T-helper 17 cell (primary cell): ENCODE results near the gene KRT14. TPM values are rescaled to one million over a fixed set of nuclear protein-coding genes. Genes with fewer than 3 reads are reported as not detected.
A peak's percentile ranks its signal among the peaks of the same experiment; 100 is the strongest.
"Not testable (repeated sequence)": the region's sequence is repeated elsewhere in the genome, so short reads cannot be mapped to it uniquely, and the experiment has no call there.

Experiments used
- ATAC-seq: fragments of 150-1000 bp; cut with Tn5 transposase; 2 replicates; pipeline ENCODE4 v1.10.0; 2021; ENCODE audit warnings: mild to moderate bottlenecking, moderate library complexity
- DNase-seq, 3 donors: peaks; one replicate each; pipeline versions ENCODE4 v3.0.0 to v3.0.0-alpha.2; 2020 to 2021
- H3K9me3 ChIP-seq: one replicate; pipeline ENCODE4 v1.7.0; 2013; ENCODE audit warnings: low read length, mild to moderate bottlenecking; ENCODE audit not compliant: control insufficient read depth, poor library complexity, severe bottlenecking
- H3K27ac Mint-ChIP-seq: one replicate; pipeline ENCODE4 v1.8.0; 2022; ENCODE audit warnings: mild to moderate bottlenecking, moderate library complexity, mixed read lengths
- H3K27me3 Mint-ChIP-seq: one replicate; pipeline ENCODE4 v1.8.0; 2022; ENCODE audit warnings: mixed read lengths
- H3K36me3 Mint-ChIP-seq: one replicate; pipeline ENCODE4 v1.8.0; 2022; ENCODE audit warnings: low read depth, mixed read lengths
- H3K4me1 Mint-ChIP-seq: one replicate; pipeline ENCODE4 v1.8.0; 2022; ENCODE audit warnings: mild to moderate bottlenecking, mixed read lengths
- H3K4me3 Mint-ChIP-seq: one replicate; pipeline ENCODE4 v1.8.0; 2022; ENCODE audit warnings: mild to moderate bottlenecking, moderate library complexity, mixed read lengths
- total RNA-seq, 4 donors: library from RNA in 2 of 4; stranded (reverse) in 2 of 4; gene quantifications; one replicate each; pipeline ENCODE4 v1.2.3 and lab custom pipeline; 2022 to 2026

The KRT14 gene
- total RNA-seq, 2 donors from 2014 or later, result not detected

- H3K9me3 ChIP-seq, result no peaks in the 10 kb centered on the region
- peaks cover 29% of the 10 kb centered on the region for H3K27me3 Mint-ChIP-seq
- H3K27ac Mint-ChIP-seq, result no peak overlapping the region
- peaks cover 3% of the 10 kb centered on the region for H3K36me3 Mint-ChIP-seq
- no peak overlapping the region for H3K4me3 Mint-ChIP-seq
- DNase-seq (peak in 1 of 3 donors; percentile 3), ATAC-seq (no peak)
- peaks cover 4% of the 10 kb centered on the region for H3K4me1 Mint-ChIP-seq
These were observed 40.8 kb upstream of the KRT14 start for GRCh38 chr17:41627316-41628072.

DNA sequence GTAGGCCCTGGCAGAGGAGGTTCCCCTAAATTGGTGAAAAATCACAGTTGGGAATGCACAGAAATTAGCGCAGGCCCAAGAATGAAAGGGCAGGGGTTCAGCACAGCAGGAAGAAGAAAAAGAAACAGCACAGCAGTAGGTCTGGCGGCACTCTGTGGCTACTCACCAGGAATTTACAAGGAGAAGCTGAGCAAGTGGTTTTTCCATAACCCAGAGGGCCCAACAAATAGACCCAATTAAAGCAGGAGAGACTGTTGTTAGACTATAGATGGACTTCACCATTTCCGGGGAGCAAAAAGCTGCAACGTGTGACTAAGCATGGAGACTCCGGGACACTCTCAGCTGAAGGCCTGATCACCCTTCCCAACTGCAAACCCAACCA lies 40.2 kb upstream of the KRT14 start:
- not testable (repeated sequence) for H3K9me3 ChIP-seq, H3K4me3 Mint-ChIP-seq, H3K36me3 Mint-ChIP-seq, H3K27ac Mint-ChIP-seq, ATAC-seq, H3K4me1 Mint-ChIP-seq
- peaks cover 35% of the 10 kb centered on the region for H3K27me3 Mint-ChIP-seq
- DNase-seq, result peak in 1 of 3 donors; percentile 7

- H3K4me1 Mint-ChIP-seq, H3K9me3 ChIP-seq, H3K4me3 Mint-ChIP-seq, ATAC-seq, H3K36me3 Mint-ChIP-seq, H3K27ac Mint-ChIP-seq, DNase-seq: not testable (repeated sequence)
- peaks cover 40% of the 10 kb centered on the region for H3K27me3 Mint-ChIP-seq
These were observed 39.6 kb upstream of the KRT14 start for GRCh38 chr17:41626028-41626913.

DNA sequence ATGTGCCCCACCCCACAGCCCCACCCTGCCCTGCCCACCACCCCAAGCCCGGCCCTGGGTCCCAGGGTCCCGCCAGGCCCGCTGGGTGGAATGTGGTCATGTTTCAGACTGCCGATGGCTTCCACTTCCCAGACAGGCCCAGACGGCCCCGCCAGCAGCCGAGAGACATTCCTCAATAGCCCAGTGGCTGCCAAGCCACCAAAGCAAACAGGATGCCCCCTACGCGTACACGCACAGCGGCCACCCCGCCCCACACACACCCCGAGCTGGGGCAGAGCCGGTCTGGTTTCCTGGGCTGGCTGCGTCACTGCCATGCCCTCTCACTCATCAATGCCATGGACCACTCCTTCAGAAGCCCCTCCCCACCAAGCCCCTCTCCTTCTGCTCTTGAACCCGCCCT lies 38.9 kb upstream of the KRT14 start:
- H3K9me3 ChIP-seq, result no peaks in the 10 kb centered on the region
- Mint-ChIP-seq H3K36me3 (peaks cover 3% of the 10 kb centered on the region), H3K4me3 (no peak overlapping the region), H3K4me1 (peaks cover 4% of the 10 kb centered on the region), H3K27ac (no peak overlapping the region), H3K27me3 (peaks cover 43% of the 10 kb centered on the region)
- ATAC-seq (no peak), DNase-seq (no peak)

DNA sequence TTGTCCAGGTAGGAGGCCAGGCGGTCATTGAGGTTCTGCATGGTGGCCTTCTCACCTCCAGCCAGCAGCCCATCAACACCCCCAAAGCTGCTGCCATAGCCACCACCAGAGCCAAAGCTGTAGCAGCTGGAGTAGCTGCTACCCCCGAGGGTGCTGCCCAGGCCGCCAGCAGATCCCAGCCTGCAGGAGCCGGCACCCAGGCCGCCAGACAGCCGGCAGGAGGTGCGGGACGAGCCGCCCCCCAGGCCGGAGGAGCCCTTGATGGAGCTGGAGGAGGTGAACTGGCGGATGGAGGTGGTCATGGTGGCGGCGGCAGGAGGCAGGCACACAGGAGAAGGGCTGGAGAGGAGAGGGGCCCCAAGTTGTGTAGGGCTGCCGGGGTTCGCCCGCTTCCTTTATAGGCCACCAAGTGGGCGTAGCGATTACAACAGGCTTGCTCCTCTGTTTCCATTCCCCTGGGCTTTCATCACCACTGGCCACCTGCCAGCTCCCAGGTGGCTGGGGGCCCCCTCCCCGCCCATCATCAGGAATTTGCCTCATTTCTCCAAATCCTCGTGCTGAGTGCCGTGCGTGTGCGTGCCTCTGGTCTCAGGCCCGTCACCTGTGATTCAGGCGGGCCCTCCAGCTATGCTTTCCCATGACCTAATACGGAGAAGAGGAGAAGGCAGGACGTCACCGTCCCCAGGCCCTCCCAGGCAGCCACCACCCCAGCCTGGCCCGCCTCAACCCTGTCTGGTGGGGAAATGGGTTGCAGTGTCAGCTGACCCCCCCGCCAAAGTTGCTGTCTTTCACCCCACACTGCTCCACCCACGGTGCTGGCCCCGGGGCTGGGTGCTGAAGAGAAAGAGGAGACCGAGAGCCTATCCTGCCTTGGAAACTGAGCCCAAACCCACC lies 37.8 kb upstream of the KRT14 start, which contains the start of gene KRT17:
KRT17 (minus strand) TSS at position 368 of the 894 bp plus-strand sequence; CDS start at position 302, 66 bp downstream.
- H3K4me1 Mint-ChIP-seq, result peaks cover 4% of the 10 kb centered on the region
- H3K4me3 Mint-ChIP-seq, result no peak within 1 kb of the TSS
- H3K9me3 ChIP-seq, result no peaks in the 10 kb centered on the region
- peaks cover 53% of the 10 kb centered on the region for H3K27me3 Mint-ChIP-seq
- no peak for DNase-seq
- H3K36me3 Mint-ChIP-seq, result peaks cover 3% of the 10 kb centered on the region
- no peak for ATAC-seq
- H3K27ac Mint-ChIP-seq, result no peak within 1 kb of the TSS

- not testable (repeated sequence) for H3K4me1 Mint-ChIP-seq, ATAC-seq, DNase-seq, H3K4me3 Mint-ChIP-seq, H3K9me3 ChIP-seq, H3K36me3 Mint-ChIP-seq, H3K27ac Mint-ChIP-seq
- peaks cover 60% of the 10 kb centered on the region for H3K27me3 Mint-ChIP-seq
These were observed 36.6 kb upstream of the KRT14 start for GRCh38 chr17:41623184-41623861.

DNA sequence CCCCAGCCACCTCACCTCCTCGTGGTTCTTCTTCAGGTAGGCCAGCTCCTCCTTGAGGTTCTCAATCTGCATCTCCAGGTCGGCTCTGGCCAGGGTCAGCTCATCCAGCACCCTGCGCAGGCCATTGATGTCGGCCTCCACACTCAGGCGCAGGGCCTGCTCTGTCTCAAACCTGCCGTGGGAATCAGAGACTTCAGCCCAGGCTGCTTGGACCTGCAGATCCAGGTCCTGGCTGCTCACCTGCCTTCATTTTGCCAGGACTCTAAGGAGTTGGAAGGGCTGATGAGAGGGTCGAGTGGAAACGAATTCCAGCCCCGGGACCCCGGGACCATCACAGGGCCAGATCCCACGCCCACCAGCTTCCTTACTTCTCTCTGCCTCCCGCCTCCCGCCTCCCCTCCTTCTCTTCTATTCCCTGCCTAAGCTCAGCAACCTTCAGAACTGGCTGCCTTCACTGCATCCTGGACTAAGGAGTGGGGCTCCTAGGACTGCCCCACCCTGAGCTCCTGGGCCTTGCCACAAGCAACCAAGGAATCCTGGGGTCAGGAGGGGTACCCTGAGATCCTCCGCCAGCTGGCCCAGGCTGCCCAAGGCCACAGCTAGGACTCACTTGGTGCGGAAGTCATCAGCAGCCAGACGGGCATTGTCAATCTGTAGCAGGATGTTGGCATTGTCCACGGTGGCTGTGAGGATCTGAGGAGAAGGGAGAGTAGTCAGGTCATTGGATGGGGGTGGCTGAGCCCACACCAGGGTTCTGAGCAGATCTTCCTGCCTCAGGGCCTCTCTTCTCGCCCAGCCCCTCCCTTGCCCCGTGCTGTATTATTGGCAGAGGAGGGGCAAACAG lies 35.9 kb upstream of the KRT14 start:
- not testable (repeated sequence) for H3K4me3 Mint-ChIP-seq, H3K27ac Mint-ChIP-seq, DNase-seq, H3K4me1 Mint-ChIP-seq, H3K9me3 ChIP-seq, ATAC-seq, H3K36me3 Mint-ChIP-seq
- peaks cover 63% of the 10 kb centered on the region for H3K27me3 Mint-ChIP-seq

GRCh38 chr17:41621916-41622315 lies 35.2 kb upstream of the KRT14 start:
- H3K4me3 Mint-ChIP-seq, result no peak overlapping the region
- H3K27ac Mint-ChIP-seq, result no peak overlapping the region
- peaks cover 58% of the 10 kb centered on the region for H3K27me3 Mint-ChIP-seq
- peaks cover 3% of the 10 kb centered on the region for H3K36me3 Mint-ChIP-seq
- DNase-seq (no peak), ATAC-seq (no peak)
- peaks cover 5% of the 10 kb centered on the region for H3K4me1 Mint-ChIP-seq
- no peaks in the 10 kb centered on the region for H3K9me3 ChIP-seq

DNA sequence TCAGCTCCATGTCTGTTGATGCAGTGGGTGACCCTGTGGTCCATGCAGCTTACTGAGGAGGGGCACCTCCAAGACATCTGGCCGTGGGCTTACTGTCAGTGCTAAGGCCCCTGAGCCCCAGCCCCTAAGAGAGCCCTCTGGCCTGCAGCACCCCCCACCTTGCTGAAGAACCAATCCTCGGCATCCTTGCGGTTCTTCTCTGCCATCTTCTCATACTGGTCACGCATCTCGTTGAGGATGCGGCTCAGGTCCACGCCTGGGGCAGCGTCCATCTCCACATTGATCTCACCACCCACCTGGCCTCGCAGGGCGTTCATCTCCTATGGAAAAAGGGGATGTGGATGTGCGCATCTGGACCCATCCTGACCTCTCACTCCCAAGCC lies 34.7 kb upstream of the KRT14 start:
- not testable (repeated sequence) for H3K36me3 Mint-ChIP-seq, H3K27ac Mint-ChIP-seq, H3K9me3 ChIP-seq, DNase-seq, H3K4me3 Mint-ChIP-seq, H3K4me1 Mint-ChIP-seq, ATAC-seq
- peaks cover 58% of the 10 kb centered on the region for H3K27me3 Mint-ChIP-seq

DNA sequence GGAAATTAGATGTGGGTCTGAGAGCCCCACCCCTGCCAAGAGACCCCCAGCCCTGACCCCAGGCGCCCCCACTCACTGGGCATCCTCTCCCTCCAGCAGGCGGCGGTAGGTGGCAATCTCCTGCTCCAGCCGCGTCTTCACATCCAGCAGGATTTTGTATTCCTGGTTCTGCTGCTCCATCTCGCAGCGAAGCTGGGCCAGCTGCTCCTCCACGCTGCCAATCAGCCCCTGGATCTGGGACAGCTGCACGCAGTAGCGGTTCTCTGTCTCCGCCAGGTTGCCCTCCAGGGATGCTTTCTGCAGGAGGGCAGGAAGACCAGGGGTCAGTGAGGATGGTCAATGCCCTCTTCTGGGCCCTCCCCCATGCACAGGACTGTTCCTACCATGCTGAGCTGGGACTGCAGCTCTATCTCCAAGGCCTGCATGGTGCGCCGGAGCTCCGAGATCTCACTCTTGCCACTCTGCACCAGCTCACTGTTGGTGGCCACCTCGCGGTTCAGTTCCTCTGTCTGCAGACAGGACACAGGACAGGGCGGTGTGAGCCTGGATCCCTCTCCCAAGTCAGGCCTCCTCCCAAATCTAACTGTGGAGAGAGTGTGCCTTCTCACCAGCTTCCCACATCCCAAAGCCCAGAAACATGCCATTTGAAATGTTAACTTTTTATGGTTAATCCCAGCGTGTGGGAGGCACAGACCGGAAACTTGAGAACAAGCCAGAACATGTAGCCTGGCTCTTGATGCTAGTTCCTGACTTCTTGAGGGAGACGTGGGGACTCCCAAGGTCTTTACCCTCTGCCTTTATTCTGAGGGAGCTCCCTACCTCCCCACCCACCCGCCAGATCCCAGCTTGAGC lies 34.1 kb upstream of the KRT14 start:
- no peak for ATAC-seq
- H3K9me3 ChIP-seq, result no peaks in the 10 kb centered on the region
- DNase-seq, result no peak
- Mint-ChIP-seq H3K27ac (no peak overlapping the region), H3K4me3 (no peak overlapping the region), H3K27me3 (peaks cover 60% of the 10 kb centered on the region), H3K4me1 (peaks cover 2% of the 10 kb centered on the region), H3K36me3 (peaks cover under 1% of the 10 kb centered on the region)

DNA sequence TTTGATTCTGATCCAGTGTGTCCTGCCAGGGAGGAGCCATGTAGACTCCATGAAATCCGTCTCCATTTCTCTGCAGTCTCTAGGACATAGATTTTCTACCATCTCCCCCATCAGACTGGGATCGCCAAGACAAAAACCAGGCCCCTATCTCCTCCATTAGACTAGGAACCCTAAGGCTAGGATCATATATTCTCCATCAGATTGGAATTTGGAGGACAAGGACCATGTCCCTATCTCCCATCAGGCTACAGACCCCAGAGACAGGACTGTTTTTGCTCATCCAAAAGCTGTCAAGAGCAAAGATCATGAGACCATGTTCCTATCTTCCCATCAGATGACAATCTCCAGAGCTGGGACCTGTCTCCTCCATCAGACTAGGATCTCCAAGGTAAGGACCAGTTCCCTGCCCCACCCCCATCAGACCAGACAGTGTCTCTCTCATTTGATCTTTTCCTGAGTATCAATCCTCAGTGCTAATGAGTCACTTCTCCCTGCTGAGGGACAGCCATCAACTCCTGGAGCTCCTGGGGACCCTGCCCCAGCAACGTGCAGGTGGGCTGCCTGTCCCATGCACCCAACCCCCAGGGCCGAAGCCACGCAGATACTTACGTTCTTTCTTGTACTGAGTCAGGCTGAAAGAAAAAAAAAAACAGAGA lies 33.4 kb upstream of the KRT14 start:
- H3K36me3 Mint-ChIP-seq, H3K4me1 Mint-ChIP-seq, H3K4me3 Mint-ChIP-seq, H3K9me3 ChIP-seq, H3K27ac Mint-ChIP-seq, DNase-seq, ATAC-seq: not testable (repeated sequence)
- peaks cover 65% of the 10 kb centered on the region for H3K27me3 Mint-ChIP-seq
